NCI-H2196 (cell line): ENCODE data around the gene ZNF821.
A peak's percentile ranks its signal among the peaks of the same experiment; 100 is the strongest.
"Not testable (repeated sequence)": the region's sequence is repeated elsewhere in the genome, so short reads cannot be mapped to it uniquely, and the experiment has no call there.

Experiments used
- DNase-seq: peaks from one replicate; lab custom pipeline; 2025; ENCODE audit not compliant: unreplicated experiment; lab: John Stamatoyannopoulos, UW

The ZNF821 gene

DNA sequence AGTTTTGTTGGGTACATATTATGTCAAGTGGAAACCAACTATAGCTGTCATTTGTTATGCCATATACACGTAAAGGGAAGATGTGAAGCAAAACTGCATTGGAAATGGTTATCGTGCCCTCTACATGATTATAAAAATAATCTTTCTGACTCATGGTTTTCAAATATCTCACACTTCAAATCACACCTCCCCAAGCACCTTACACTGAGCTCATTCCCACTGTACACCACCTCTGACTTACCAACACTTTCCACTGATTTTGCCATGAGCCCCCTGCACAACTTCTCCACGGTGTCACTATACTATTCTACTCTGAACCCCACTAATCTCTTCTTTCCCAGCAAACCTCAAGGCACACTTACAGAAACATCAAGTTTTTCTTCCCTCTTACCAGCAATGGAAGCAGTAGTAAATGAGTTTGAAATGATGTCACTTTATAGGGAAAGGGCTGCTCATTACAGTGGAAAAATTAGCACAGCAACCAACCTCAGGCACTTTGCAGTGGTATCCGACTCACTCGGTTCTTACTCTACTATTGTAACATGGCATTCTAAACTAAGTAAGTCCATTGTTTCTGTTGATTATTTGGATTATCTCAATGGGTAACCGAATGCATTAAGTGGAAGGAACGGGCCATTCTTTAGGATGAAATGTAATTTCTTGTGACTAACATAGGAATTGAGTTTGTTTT lies 18.7 kb downstream of the ZNF821 start:
- no peak for DNase-seq

DNA sequence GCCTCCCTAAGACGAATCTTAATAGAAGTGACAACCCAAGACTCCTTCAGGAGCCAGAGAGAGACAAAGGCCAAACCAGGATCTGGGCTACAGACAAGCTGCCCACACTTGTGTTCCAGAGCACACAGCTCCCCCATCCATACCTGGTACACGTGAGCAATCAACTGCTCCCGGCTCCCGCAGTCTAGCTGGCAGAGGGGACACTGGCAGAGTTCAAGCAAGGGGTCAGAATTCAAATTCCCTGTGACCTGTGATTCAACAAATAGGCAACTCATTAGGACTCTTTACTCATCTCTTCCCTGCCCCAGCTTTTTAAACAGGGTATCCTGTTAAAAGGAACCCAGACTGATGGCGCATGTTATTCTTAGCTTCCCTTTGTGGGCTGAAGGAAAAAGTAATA lies 20.0 kb downstream of the ZNF821 start:
- no peak for DNase-seq

DNA sequence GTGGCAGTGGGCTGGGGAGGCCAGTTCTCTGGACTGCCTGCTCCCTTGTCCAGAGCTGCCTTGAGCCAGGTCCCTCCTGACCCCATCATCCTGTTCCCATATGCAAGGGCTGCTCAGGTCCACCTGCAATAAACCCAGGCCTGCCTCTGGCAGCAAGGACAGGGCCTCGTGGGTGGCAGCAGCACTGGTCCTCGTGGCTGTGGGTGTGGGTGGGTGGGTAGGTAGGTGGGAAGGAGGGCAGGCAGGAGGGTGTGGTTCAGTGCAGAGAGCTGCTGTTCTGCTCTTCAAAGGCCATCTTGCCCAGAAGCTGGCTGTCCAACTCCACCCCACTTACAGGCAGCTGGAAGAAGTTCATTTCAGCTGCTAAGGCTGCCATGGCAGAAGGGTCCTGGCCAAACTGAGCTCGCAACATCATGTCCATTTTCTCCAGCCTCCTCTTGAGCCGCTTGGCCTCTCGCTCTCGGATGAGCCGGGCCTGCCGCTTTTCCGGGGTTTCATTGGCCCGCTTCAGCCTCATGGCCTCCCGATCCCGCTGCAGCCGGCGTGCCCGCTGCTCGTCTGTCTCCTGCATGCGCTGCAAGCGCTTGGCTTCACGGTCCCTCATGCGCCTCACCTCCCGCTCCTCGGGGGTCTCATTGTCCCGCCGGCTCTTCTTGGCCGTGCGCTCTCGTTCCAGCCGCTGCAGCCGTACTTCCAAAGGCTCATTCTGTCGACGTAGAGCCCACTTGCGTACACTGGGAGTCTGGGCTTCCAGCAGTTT lies 24.0 kb downstream of the ZNF821 start:
- DNase-seq, result no peak

DNA sequence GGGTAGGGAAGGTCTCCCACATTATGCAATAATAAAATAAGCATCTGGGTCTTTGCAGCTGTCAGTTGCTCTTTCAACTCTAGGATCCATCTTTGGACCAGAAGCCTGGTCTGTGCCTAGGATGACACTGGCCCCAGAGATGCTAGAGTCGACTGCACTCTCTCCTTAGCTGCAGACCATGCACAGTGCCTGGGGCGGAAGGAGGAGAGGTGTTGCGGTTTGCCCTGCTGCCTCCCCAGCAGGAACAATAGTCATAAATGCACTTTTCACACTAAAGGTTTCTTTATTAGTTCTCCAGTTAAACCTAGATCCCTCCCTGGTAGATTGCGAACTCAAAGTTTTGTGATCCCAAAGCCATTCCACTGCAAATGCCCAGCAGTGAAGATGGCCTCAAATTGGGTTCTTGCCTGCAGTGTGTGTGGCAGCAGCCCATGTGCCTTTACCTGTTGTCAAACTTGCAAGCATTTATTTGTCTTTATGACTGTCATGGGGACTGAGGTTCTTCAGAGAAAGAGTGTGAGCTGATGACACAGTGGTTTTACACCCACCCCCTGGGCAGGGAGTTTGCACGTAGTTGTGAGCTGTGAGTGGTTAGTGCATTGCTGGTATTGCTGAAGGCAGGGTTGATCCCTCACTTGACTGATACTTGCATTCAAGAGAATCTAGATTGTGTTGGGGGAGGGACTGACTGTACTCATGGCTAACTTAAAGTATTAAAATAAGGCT lies 27.9 kb downstream of the ZNF821 start:
- no peak for DNase-seq

DNA sequence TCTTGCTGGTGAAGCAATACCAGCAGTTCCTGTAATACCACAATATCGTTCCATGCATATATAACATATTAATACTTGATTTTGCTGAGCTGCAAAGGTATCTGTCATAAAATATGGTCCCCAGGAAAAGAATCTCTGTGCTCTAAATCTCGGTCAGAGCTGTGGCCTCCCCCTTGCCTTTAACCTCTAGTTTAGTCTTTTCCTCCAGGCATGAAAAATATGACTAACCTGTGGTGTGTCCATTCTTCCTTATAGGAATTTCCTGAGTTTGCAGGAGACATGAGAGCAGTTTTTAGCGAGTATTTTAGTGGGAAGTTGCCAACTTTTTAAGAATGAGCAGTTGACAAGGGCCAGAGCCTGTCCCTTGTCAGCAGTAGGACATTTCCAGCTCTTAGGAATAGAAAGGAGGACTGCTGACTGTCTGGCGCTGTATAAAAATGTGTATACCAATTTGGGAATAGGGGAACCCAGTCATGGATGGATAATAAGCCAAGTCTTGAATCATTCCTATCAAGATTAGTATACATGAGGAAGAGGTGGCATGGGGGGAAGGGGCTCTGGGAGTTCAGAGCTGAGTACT lies 29.5 kb downstream of the ZNF821 start:
- no peak for DNase-seq

DNA sequence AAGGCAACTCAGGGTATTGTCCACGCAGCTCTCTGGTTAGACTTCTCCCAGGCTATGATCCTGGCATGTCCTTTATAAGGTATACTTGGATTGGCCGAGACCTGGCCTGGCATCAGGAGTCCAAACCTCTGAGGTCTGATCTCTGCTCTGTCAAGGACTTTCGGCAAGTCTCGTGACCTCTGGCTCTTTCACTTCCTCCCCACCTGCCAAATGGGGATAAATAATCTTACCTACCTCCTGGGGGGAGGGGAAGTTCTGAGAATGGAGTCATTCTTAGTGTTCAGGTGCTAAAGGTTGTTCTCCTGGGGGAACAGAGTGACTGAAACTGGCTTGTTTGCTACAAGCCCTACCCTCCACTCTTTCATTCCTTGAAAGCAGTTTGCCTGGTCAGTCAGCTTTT lies 30.6 kb downstream of the ZNF821 start:
- no peak for DNase-seq

DNA sequence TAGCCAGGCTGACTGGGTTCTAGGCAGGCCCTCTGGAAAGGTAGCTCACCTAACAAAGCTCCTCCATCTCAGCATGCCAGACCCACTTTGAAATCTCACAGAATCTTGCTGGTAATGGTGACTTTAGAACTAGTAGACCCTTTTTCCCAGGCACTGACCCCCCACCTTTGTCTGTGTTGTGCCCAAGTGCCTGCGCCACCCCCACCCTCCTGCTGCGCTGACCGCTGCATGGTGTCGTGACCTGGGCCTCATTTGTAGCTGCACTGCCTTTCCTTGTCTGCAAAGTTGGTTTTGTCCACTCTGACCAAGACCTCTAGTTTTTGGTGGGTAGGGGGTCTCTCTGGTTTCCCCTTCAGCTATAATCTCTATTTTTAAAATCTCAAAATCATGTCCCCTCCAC lies 31.4 kb downstream of the ZNF821 start:
- DNase-seq, result no peak

DNA sequence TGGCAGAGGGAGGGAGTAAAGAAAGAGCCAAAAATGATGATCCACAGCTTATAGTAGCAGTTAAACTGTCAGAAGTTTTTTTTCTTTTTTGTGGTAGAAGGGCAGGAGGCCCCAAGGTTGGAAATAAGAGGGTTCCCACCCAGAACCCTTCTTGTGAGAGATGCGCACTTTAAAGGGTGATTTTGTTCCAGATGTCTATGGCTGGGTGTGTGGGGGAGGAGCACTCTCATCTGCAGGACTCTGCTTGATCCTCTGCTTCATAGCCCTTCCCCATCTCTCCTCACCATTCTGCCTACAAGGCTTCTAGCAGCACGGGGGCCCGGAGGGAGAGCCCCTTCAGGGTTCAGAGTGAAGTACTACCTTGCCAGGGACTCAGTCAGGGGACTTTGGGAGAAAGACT lies 31.8 kb downstream of the ZNF821 start:
- DNase-seq, result no peak

DNA sequence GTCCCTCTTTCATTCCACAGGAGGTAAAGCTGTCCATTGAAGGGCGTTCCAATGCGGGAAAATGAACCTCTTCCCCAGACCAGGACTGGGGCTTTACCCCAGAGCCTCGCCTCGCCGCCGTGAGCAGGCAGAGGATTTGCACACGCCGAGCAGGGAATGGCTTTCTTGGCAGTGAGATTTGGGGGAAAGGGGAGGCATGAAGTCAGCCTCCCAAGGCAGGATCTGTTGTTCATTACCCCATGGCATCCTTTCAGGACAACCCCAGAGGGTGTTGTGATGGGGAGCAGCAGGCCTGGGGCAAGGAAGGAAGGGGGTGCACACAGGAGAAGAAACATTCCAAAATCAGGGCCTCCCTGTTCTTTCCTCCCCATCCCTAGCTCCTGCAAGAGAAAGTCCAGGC lies 32.2 kb downstream of the ZNF821 start:
- DNase-seq, result no peak

DNA sequence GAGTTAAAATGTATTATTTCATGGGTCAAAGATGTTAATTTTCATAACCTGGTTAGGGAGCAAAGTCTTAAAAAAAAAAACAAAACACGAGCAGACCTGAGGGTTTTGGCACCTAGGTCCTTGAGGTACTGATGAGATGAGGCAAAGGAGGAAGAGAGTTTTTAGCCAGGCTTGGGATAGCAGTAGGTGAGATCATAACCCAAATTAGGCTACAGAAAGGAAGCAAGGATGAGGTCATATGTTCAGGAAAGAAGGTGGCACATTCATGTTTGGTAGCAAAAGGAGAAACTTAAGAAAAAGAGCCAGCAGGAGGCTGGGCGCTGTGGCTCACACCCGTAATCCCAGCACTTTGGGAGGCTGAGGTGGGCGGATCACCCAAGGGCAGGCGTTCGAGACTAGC lies 35.4 kb downstream of the ZNF821 start:
- no peak for DNase-seq

DNA sequence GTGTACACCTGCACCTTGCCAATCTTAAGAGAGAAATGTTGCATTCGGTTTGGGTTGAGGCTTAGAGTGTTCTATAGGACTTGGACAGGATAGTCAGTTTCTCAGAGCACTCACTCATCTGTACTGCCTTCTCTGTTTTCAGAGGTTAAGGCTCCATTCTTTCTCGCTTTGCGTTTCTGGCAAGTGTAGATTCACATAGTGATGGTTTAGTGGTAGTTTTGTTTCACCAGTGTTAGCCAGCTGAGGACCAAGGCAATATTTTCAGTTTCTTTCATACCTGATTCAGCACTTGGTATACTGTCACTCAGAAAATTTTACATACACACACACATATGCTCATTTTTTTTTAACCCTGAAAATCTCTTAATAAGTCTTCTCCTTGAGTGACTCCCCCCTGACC lies 36.9 kb downstream of the ZNF821 start:
- no peak for DNase-seq

DNA sequence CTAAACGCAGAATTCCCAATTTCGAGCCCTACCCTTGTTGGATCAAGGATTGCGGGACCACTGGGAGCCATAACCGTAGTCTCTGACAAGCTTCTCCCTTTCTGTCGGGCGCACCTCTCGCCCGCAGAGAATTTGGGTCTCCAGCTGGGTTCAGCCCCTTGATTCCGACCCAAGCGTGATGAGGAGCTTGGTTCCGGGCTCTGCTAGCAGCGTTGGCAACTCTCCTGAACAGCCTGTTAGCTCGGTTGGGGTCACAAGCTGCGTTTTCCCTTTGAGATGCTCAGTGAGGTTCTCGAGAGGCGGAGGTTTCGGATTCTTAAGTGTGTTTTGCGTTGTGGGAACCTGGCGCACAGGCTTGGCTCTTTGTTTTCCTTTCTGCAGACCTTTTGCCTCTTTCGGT lies 37.6 kb downstream of the ZNF821 start:
- DNase-seq, result no peak

DNA sequence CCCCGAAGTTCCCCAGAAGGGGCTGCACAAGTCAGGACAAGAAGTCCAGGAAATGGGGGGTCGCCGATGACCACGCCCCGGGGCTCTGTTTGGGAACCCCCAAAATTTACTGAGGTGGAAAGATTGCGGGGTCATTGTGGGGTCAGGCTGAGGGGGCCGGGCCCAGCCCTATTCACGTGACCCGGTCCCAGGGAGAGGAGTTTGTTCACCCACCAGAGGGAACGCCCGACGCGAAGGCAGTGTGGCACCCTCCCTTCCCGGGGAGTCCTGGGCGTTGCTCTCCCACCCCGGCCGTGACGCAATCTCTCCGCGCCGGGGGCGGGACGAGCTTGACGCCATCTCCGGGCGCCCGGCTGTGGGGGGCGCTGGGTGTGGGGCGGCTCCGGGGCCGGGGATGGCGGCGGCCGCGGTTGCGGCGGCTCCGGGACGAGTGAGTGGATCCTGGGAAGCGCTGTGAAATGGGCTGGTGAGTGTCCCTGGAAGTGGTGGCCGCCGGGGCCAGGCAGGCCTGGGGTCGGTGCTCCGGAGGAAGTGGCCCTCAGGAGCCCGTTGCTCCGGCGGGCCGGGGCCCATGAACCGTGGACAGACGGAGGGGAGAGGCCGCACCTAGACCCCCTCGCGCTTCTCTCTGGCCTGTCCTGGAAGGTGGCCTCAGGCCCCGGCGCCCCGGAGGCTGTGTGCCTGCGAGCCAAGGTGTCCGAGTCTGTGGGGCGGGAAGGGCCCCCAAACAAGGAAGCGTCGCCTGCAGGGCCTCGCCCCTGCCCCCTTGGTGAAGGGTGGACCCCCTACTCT lies 38.1 kb downstream of the ZNF821 start, which contains the start of gene ATXN1L:
Gene ATXN1L, plus strand, starts transcription at position 338 of the 792 bp plus-strand sequence. CDS start 3,765 bp downstream, outside the sequence.
- DNase-seq, result peak; percentile 78

DNA sequence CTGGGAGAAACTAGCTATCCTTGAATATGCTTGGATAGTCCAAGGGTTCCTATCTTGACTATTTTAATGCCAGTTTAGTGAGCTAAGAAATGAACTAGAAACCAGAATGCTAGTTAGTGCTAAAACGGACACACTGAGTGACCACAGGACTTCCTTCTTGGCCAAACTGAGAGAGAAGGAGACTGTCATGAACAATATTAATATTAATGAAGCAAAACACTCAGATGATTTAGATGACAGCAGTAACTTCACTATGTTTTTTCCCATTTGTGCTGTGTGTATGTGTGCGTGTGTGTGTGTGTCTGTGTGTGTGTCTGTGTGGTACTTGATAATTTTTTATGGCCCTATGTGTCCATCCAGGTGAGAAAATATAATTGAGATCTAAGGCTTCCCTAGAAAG lies 40.4 kb downstream of the ZNF821 start:
- DNase-seq, result no peak

DNA sequence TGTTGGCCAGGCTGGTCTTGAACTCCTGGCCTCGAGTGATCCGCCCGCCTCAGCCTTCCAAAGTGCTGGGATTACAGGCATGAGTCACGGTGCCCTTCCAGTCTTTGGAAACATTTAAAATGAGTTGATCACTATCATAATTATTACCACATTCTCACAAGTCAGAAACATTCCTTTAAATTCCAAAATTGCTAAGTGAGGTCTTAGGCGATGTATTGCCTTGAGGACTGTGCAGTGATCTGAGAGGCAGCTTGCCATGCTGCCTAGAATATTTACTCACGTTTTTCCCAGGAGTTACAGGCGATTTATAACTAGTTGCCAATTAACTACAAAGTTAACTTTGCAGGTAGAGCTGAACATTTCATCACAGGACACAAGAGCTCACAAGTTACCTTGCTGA lies 43.9 kb downstream of the ZNF821 start:
- no peak for DNase-seq

DNA sequence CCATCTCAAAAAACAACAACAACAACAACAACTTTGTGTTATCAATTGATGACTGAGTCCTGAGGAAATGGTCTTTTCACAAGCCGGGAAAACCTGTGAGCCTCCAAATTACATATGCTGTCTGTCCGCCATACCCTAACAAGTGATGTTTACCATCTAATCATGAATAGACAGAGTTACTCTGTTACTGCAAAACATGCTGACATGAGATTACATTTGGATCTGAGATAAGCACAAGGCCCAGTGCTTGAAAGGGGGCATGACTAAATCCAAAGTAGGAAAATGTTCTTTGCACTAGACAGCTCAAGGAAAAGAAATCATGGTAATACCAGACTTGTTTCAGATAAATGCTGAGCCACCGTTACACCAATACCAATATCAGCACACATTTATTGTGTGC lies 46.8 kb downstream of the ZNF821 start:
- DNase-seq, result no peak

DNA sequence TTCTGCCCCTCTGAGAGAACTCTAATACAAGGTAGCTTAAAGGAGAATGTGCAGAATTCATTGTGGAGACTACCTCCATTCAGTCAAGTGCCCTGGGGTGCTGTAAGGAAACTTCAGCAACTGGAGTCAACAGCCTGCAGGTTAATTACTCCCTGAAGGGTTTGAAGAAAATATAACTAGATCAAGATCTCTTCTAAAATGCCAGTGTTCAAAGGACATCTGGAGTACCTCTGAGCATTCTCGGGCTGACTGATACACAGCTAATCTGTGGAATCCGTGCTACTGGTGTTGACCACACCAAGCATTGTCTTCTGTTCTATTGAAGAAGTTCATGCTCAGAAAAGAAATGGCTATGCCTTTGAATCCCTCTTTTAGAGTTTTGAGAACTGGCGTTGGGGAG lies 49.7 kb downstream of the ZNF821 start:
- DNase-seq, result no peak

DNA sequence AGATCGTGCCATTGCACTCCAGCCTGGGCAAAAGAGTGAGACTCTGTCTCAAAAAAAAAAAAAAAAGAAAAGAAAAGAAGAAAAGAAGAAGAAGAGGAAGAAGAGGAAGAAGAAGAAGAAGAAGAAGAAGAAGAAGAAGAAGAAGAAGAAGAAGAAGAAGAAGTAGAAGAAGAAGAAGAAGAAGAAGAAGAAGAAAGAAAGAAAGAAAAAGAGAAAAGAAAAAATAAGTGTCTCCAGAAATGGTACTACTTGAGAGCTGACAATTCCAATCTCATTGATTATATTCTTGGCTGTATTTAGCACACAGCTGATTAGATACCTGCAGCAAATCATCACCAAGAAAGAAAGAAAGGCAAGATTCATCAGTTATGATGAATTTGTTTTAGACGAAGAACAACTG lies 51.9 kb downstream of the ZNF821 start:
- DNase-seq, result not testable (repeated sequence)

DNA sequence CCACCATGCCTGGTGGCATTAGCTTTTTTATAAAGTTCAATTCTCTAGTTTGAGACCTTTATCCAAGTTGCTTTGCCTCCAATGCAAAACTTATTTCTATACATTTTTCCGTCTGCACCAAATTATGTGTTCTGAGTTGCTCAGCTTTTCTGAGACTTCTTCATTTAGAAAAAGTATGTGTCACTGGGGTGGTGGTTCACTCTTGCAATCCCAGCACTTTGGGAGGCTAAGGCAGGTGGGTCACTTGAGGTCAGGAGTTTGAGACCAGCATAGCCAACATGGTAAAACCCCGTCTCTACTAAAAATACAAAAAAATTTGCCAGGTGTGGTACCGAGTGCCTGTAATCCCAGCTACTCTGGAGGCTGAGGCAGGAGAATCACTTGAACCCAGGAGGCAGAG lies 52.3 kb downstream of the ZNF821 start:
- not testable (repeated sequence) for DNase-seq

DNA sequence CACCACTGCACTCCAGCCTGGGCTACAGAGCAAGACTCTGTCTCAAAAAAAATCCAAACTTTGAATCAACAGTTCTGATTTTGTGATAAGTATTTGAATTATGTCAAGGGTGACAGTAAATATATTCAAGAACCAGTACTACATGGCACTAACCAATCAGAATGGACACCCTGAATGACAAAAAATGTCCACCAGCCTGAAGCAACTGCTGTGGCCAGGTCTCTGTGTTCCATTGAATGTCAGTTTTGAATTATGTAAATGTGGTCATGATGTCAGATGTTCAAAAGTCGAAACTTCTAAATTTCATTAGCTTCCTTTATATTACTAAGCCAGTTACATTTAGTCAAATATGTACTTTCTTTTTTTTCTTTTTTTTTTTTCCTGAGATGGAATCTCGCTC lies 53.6 kb downstream of the ZNF821 start:
- DNase-seq, result no peak

DNA sequence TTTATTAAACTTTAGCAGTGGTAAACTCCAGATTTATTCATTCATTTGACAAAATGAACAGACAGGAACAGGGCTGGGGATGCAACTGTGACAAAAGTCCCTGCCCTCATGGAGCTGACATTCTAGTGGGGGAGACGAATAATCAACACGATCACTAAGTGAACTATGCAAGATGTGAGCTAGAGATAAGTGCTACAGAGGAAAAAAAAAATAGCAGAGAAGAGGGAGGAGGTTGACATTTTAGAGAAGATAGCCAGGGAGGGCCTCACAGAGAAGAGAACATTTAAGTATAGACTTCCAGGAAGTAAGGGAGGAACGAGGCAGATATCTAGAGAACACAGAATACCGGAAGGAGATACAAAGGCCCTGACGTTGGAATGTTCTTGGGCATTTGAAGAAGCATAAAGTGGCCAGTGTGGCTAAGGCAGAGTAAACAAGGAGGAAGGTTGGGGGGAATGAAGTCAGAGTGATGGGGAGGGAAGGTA lies 57.4 kb downstream of the ZNF821 start:
- no peak for DNase-seq
